ENCODE results near the gene DCANP1. TPM values are rescaled to one million over a fixed set of nuclear protein-coding genes. Genes with fewer than 3 reads are reported as not detected.

Gene DCANP1
- polyA plus RNA-seq, 1 experiment = not detected

GRCh38 chr5:135484674-135485086 lies 37.5 kb upstream of the DCANP1 start:
- POLR2A ChIA-PET = no interaction called here
- CTCF ChIA-PET = interaction anchor here (2.0 kb wide), 1 partner anchor 18 kb away, joined by 11 read pairs; no protein-coding TSS in a partner anchor
- no peak for DNase-seq (ENCODE audit: low read depth, low spot score)
- no peak overlapping the region for H3K4me3 ChIP-seq (ENCODE audit: low read depth, low read length)
- H3K27me3 ChIP-seq (ENCODE audit: control insufficient read depth, insufficient read depth, low read length) = peaks cover 18% of the 10 kb centered on the region
- peaks cover 5% of the 10 kb centered on the region for H3K9me3 ChIP-seq (ENCODE audit: control insufficient read depth, insufficient read depth, low read length)
- no peak overlapping the region for H3K27ac ChIP-seq (ENCODE audit: low read depth, low read length)
- TF ChIP-seq CTCF (IDR thresholded peaks at IDR 0.05; ENCODE audit: low read depth, low read length) = no peak

GRCh38 chr5:135483254-135483653 lies 36.1 kb upstream of the DCANP1 start:
- no peak for TF ChIP-seq CTCF (IDR thresholded peaks at IDR 0.05; ENCODE audit: low read depth, low read length)
- H3K27me3 ChIP-seq (ENCODE audit: control insufficient read depth, insufficient read depth, low read length) = peaks cover 22% of the 10 kb centered on the region
- ChIA-PET CTCF (interaction anchor here (2.0 kb wide), 1 partner anchor 17 kb away, joined by 11 read pairs; no protein-coding TSS in a partner anchor), POLR2A (no interaction called here)
- no peak overlapping the region for H3K4me3 ChIP-seq (ENCODE audit: low read depth, low read length)
- H3K27ac ChIP-seq (ENCODE audit: low read depth, low read length) = no peak overlapping the region
- no peak for DNase-seq (ENCODE audit: low read depth, low spot score)
- H3K9me3 ChIP-seq (ENCODE audit: control insufficient read depth, insufficient read depth, low read length) = no peaks in the 10 kb centered on the region

- peaks cover 21% of the 10 kb centered on the region for H3K27me3 ChIP-seq (ENCODE audit: control insufficient read depth, insufficient read depth, low read length)
- ChIA-PET CTCF (interaction anchor here (1.0 to 1.1 kb wide), 2 partner anchors 16 to 70 kb away, joined by 3 to 4 read pairs; no protein-coding TSS in a partner anchor), POLR2A (no interaction called here)
- H3K27ac ChIP-seq (ENCODE audit: low read depth, low read length) = no peak overlapping the region
- TF ChIP-seq CTCF (IDR thresholded peaks at IDR 0.05; ENCODE audit: low read depth, low read length) = no peak
- no peaks in the 10 kb centered on the region; the same call in 1 of the 2 replicates for H3K9me3 ChIP-seq (ENCODE audit: control insufficient read depth, insufficient read depth, low read length)
- DNase-seq (ENCODE audit: low read depth, low spot score) = no peak
- no peak overlapping the region for H3K4me3 ChIP-seq (ENCODE audit: low read depth, low read length)
Observed at GRCh38 chr5:135482381-135482933, 35.3 kb upstream of the DCANP1 start.

- Histone ChIP-seq H3K27ac (ENCODE audit: low read depth, low read length) (no peak overlapping the region), H3K9me3 (ENCODE audit: control insufficient read depth, insufficient read depth, low read length) (no peaks in the 10 kb centered on the region; the same call in 1 of the 2 replicates), H3K27me3 (ENCODE audit: control insufficient read depth, insufficient read depth, low read length) (peaks cover 19% of the 10 kb centered on the region), H3K4me3 (ENCODE audit: low read depth, low read length) (no peak overlapping the region)
- DNase-seq (ENCODE audit: low read depth, low spot score) = no peak
- TF ChIP-seq CTCF (IDR thresholded peaks at IDR 0.05; ENCODE audit: low read depth, low read length) = no peak
- ChIA-PET POLR2A (no interaction called here), CTCF (interaction anchor here (1.0 to 1.1 kb wide), 2 partner anchors 16 to 70 kb away, joined by 3 to 4 read pairs; no protein-coding TSS in a partner anchor)
Observed at GRCh38 chr5:135481909-135482311, 34.8 kb upstream of the DCANP1 start.

- H3K4me3 ChIP-seq (ENCODE audit: low read depth, low read length) = no peak overlapping the region
- TF ChIP-seq CTCF (IDR thresholded peaks at IDR 0.05; ENCODE audit: low read depth, low read length) = no peak
- no peak for DNase-seq (ENCODE audit: low read depth, low spot score)
- ChIA-PET CTCF (interaction anchor here (28.4 kb wide), 1 partner anchor 77 kb away, joined by 1313 read pairs; no protein-coding TSS in a partner anchor), POLR2A (no interaction called here)
- H3K9me3 ChIP-seq (ENCODE audit: control insufficient read depth, insufficient read depth, low read length) = no peaks in the 10 kb centered on the region; the same call in 1 of the 2 replicates
- H3K27ac ChIP-seq (ENCODE audit: low read depth, low read length) = no peak overlapping the region
- H3K27me3 ChIP-seq (ENCODE audit: control insufficient read depth, insufficient read depth, low read length) = peaks cover 20% of the 10 kb centered on the region
Observed at GRCh38 chr5:135481387-135481786, 34.2 kb upstream of the DCANP1 start.

Measured in AG04450 (cell line).